GM19240 (cell line): Measurements from ENCODE around the gene AK5.

Source experiments
- DNase-seq: peaks from one replicate; pipeline ENCODE4 v3.0.0; 2011; ENCODE audit warnings: low spot score; ENCODE audit not compliant: insufficient read length

Gene AK5

GRCh38 chr1:77438236-77438913 lies 156.6 kb downstream of the AK5 start:
- DNase-seq: no peak

- DNase-seq: no peak
These were observed 165.2 kb downstream of the AK5 start for GRCh38 chr1:77446841-77447555.

GRCh38 chr1:77447669-77448068 lies 165.8 kb downstream of the AK5 start:
- no peak for DNase-seq

GRCh38 chr1:77459881-77460280 lies 178.1 kb downstream of the AK5 start:
- no peak for DNase-seq

- DNase-seq: no peak
These were observed 179.9 kb downstream of the AK5 start for GRCh38 chr1:77461691-77462090.

GRCh38 chr1:77463216-77463615 lies 181.4 kb downstream of the AK5 start:
- DNase-seq: no peak

GRCh38 chr1:77465139-77465538 lies 183.3 kb downstream of the AK5 start:
- no peak for DNase-seq

GRCh38 chr1:77465922-77466321 lies 184.1 kb downstream of the AK5 start:
- DNase-seq: no peak

- DNase-seq: no peak
These were observed 185.3 kb downstream of the AK5 start for GRCh38 chr1:77467021-77467595.

- DNase-seq: no peak
These were observed 185.9 kb downstream of the AK5 start for GRCh38 chr1:77467741-77468140.

- DNase-seq: no peak
These were observed 186.6 kb downstream of the AK5 start for GRCh38 chr1:77468257-77468948.

- DNase-seq: no peak
These were observed 187.3 kb downstream of the AK5 start for GRCh38 chr1:77468949-77469710.

GRCh38 chr1:77471691-77472090 lies 189.9 kb downstream of the AK5 start:
- DNase-seq: no peak

- DNase-seq: no peak
These were observed 191.9 kb downstream of the AK5 start for GRCh38 chr1:77473690-77474089.

- DNase-seq: no peak
These were observed 193.8 kb downstream of the AK5 start for GRCh38 chr1:77475641-77476040.

GRCh38 chr1:77476475-77476874 lies 194.7 kb downstream of the AK5 start:
- DNase-seq: no peak

- no peak for DNase-seq
These were observed 202.5 kb downstream of the AK5 start for GRCh38 chr1:77484334-77484733.

- no peak for DNase-seq
These were observed 203.1 kb downstream of the AK5 start for GRCh38 chr1:77484926-77485325.

GRCh38 chr1:77487631-77488030 lies 205.8 kb downstream of the AK5 start:
- no peak for DNase-seq

GRCh38 chr1:77489910-77490309 lies 208.1 kb downstream of the AK5 start:
- no peak for DNase-seq

GRCh38 chr1:77494026-77494425 lies 212.2 kb downstream of the AK5 start:
- DNase-seq: no peak
